ENCODE data around the gene FARP1.

FARP1 gene

GRCh38 chr13:98442391-98443230 lies 299.7 kb downstream of the FARP1 start:
- no peak for DNase-seq (ENCODE audit: low spot score)

- DNase-seq (ENCODE audit: low spot score), result no peak
Measured at GRCh38 chr13:98443329-98443728, 300.4 kb downstream of the FARP1 start.

GRCh38 chr13:98443800-98444325 lies 301.0 kb downstream of the FARP1 start:
- DNase-seq (ENCODE audit: low spot score), result no peak

- no peak for DNase-seq (ENCODE audit: low spot score)
Measured at GRCh38 chr13:98444381-98444780, 301.5 kb downstream of the FARP1 start.

- peak; percentile 90 for DNase-seq (ENCODE audit: low spot score)
Measured at GRCh38 chr13:98445340-98446233, 302.7 kb downstream of the FARP1 start.

- DNase-seq (ENCODE audit: low spot score), result no peak
Measured at GRCh38 chr13:98446234-98446621, 303.3 kb downstream of the FARP1 start.

GRCh38 chr13:98447130-98447529 lies 304.2 kb downstream of the FARP1 start:
- DNase-seq (ENCODE audit: low spot score), result no peak

GRCh38 chr13:98447881-98448641 lies 305.2 kb downstream of the FARP1 start:
- DNase-seq (ENCODE audit: low spot score), result no peak

- no peak for DNase-seq (ENCODE audit: low spot score)
Measured at GRCh38 chr13:98448642-98448928, 305.7 kb downstream of the FARP1 start.

- no peak for DNase-seq (ENCODE audit: low spot score)
Measured at GRCh38 chr13:98449273-98449672, 306.4 kb downstream of the FARP1 start.

- DNase-seq (ENCODE audit: low spot score), result no peak
Measured at GRCh38 chr13:98450026-98450425, 307.1 kb downstream of the FARP1 start.

GRCh38 chr13:98450539-98451111 lies 307.7 kb downstream of the FARP1 start:
- no peak for DNase-seq (ENCODE audit: low spot score)

GRCh38 chr13:98451676-98452470 lies 309.0 kb downstream of the FARP1 start:
- no peak for DNase-seq (ENCODE audit: low spot score)

- DNase-seq (ENCODE audit: low spot score), result no peak
Measured at GRCh38 chr13:98452851-98453843, 310.3 kb downstream of the FARP1 start.

- no peak for DNase-seq (ENCODE audit: low spot score)
Measured at GRCh38 chr13:98454389-98454881, 311.5 kb downstream of the FARP1 start.

GRCh38 chr13:98456413-98456845 lies 313.5 kb downstream of the FARP1 start:
- no peak for DNase-seq (ENCODE audit: low spot score)

- no peak for DNase-seq (ENCODE audit: low spot score)
Measured at GRCh38 chr13:98457053-98457452, 314.2 kb downstream of the FARP1 start.

- DNase-seq (ENCODE audit: low spot score), result no peak
Measured at GRCh38 chr13:98458431-98458830, 315.5 kb downstream of the FARP1 start.

GRCh38 chr13:98459171-98459681 lies 316.3 kb downstream of the FARP1 start:
- no peak for DNase-seq (ENCODE audit: low spot score)
